WTC11 (cell line): ENCODE results near the gene ELAPOR1. TPM values are rescaled to one million over a fixed set of nuclear protein-coding genes. Genes with fewer than 3 reads are reported as not detected.

Experiments
- ATAC-seq: fragments of 200-7000 bp; cut with Tn5 transposase; 2 replicates; pipeline ENCODE4 v1.10.0; 2021; ENCODE audit warnings: mild to moderate bottlenecking, moderate library complexity
- CTCF ChIA-PET: fragments of 300-600 bp; sonication (Branson Sonifier 250); formaldehyde crosslinking; loops from one replicate; lab custom pipeline; 2021; ENCODE audit warnings: antibody characterized with exemption; lab: Charles Lee
- POLR2A ChIA-PET: fragments of 350-600 bp; sonication (Branson Sonifier 250); formaldehyde crosslinking; loops from one replicate; lab custom pipeline; 2021; ENCODE audit warnings: antibody characterized with exemption; lab: Charles Lee
- DNase-seq: peaks from one replicate; pipeline ENCODE4 v3.0.0; 2021; ENCODE audit warnings: low spot score
- H3K27ac Mint-ChIP-seq: 2 replicates; pipeline ENCODE4 v1.8.0; 2021; ENCODE audit warnings: mixed read lengths
- H3K27me3 Mint-ChIP-seq: 2 replicates; pipeline ENCODE4 v1.8.0; 2021; ENCODE audit warnings: low read depth, mild to moderate bottlenecking, moderate library complexity, mixed read lengths
- H3K36me3 Mint-ChIP-seq: 2 replicates; pipeline ENCODE4 v1.8.0; 2021; ENCODE audit warnings: mixed read lengths
- H3K4me1 Mint-ChIP-seq: 2 replicates; pipeline ENCODE4 v1.8.0; 2022; ENCODE audit warnings: mixed read lengths
- H3K4me3 Mint-ChIP-seq: 2 replicates; pipeline ENCODE4 v1.8.0; 2021; ENCODE audit warnings: mild to moderate bottlenecking, moderate library complexity, mixed read lengths
- H3K9me3 Mint-ChIP-seq: 2 replicates; pipeline ENCODE4 v1.8.0; 2021; ENCODE audit warnings: mixed read lengths
- CREB1 ChIP-seq: sonication (generic); formaldehyde crosslinking; IDR thresholded peaks from 2 replicates; pipeline ENCODE4 v1.8.0; 2023; ENCODE audit warnings: mild to moderate bottlenecking, missing genetic modification reagents
- CREM ChIP-seq: sonication (generic); formaldehyde crosslinking; IDR thresholded peaks from 2 replicates; pipeline ENCODE4 v1.8.1; 2022; ENCODE audit warnings: mild to moderate bottlenecking, missing genetic modification reagents, moderate library complexity
- ELF4 ChIP-seq: sonication (generic); formaldehyde crosslinking; IDR thresholded peaks from 2 replicates; pipeline ENCODE4 v1.8.1; 2022; ENCODE audit warnings: low read depth, mild to moderate bottlenecking, moderate library complexity, missing genetic modification reagents
- GABPB1 ChIP-seq: sonication (generic); formaldehyde crosslinking; IDR thresholded peaks from 2 replicates; pipeline ENCODE4 v1.8.1; 2023; ENCODE audit warnings: mild to moderate bottlenecking, missing genetic modification reagents
- IRF2 ChIP-seq: sonication (generic); formaldehyde crosslinking; IDR thresholded peaks from 2 replicates; pipeline ENCODE4 v1.8.0; 2022; ENCODE audit warnings: low read depth, missing genetic modification reagents, borderline replicate concordance
- MXD4 ChIP-seq: fragments of 250-450 bp; sonication (Bioruptor Pico); IDR thresholded peaks from 2 replicates; pipeline ENCODE4 v1.8.0; 2021; ENCODE audit warnings: mild to moderate bottlenecking, moderate library complexity, borderline replicate concordance
- NFATC4 ChIP-seq: fragments of 250-450 bp; sonication (Bioruptor Pico); IDR thresholded peaks from 2 replicates; pipeline ENCODE4 v1.9.0; 2021; ENCODE audit warnings: mild to moderate bottlenecking
- NFYB ChIP-seq: sonication (generic); formaldehyde crosslinking; conservative IDR thresholded peaks from 2 replicates; pipeline ENCODE4 v1.8.0; 2022; ENCODE audit warnings: low read depth, missing genetic modification reagents
- OVOL2 ChIP-seq: fragments of 250-450 bp; sonication (Bioruptor Pico); IDR thresholded peaks from 2 replicates; pipeline ENCODE4 v1.9.0; 2021; ENCODE audit warnings: mild to moderate bottlenecking, borderline replicate concordance
- RORB ChIP-seq: fragments of 250-450 bp; sonication (Bioruptor Pico); IDR thresholded peaks from 2 replicates; pipeline ENCODE4 v1.9.0; 2021; ENCODE audit warnings: mild to moderate bottlenecking
- SP1 ChIP-seq: sonication (generic); formaldehyde crosslinking; conservative IDR thresholded peaks from 2 replicates; pipeline ENCODE4 v1.8.1; 2022; ENCODE audit warnings: missing genetic modification reagents
- total RNA-seq: library from RNA; stranded (reverse); gene quantifications from 3 replicates; pipeline ENCODE4 v1.2.3, GENCODE V29; 2021
- TF ChIP-seq, protein P1 (sequence below): sonication (generic); formaldehyde crosslinking; IDR thresholded peaks from 2 replicates; pipeline ENCODE4 v1.8.1; 2022; ENCODE audit warnings: mild to moderate bottlenecking, moderate library complexity, missing genetic modification reagents
- TF ChIP-seq, protein P2 (sequence below): sonication (generic); formaldehyde crosslinking; IDR thresholded peaks from 2 replicates; pipeline ENCODE4 v1.8.1; 2022; ENCODE audit warnings: missing genetic modification reagents, borderline replicate concordance
- TF ChIP-seq, protein P3 (sequence below): fragments of 250-450 bp; sonication (Bioruptor Pico); IDR thresholded peaks from 2 replicates; pipeline ENCODE4 v1.8.0; 2021; ENCODE audit warnings: mild to moderate bottlenecking
- TF ChIP-seq, protein P4 (sequence below): sonication (generic); formaldehyde crosslinking; IDR thresholded peaks from 2 replicates; pipeline ENCODE4 v1.8.1; 2023; ENCODE audit warnings: mild to moderate bottlenecking, missing genetic modification reagents
- TF ChIP-seq, protein P5 (sequence below): sonication (generic); formaldehyde crosslinking; IDR thresholded peaks from 2 replicates; pipeline ENCODE4 v1.8.0; 2022; ENCODE audit warnings: mild to moderate bottlenecking, missing genetic modification reagents
- TF ChIP-seq, protein P6 (sequence below): sonication (generic); formaldehyde crosslinking; IDR thresholded peaks from 2 replicates; pipeline ENCODE4 v1.8.0; 2022; ENCODE audit warnings: mild to moderate bottlenecking, missing genetic modification reagents

Gene ELAPOR1
- total RNA-seq, 1 experiment from 2014 or later, result 1.1 TPM

DNA sequence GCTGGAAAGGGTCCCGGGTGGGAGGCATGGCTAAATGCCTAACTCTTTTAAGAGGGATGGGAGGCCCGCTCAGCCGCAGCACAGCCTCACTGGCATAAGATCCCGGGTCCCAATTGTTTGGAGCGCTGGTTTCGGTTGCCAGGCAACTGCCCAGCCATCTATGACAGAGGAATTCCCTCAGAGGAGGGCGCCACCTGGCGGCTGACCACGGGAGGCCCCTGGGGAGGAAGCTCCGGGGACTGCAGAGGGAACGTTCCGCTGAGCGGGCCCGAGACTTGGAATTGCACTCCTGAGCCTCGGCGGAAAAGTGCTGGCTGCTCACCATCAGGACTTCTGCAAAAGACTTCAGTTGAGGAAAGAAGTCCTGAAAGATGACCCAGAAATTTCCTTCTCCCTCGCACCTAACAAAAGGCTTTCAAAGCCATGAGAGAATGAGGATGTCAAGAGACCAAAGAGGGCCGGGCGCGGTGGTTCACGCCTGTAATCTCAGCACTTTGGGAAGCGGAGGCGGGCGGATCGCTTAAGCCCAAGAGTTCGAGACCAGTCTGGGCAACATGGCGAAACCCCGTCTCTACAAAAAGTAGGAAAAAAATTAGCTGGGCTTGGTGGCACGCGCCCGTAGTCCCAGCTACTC lies 1.1 kb upstream of the ELAPOR1 start (continued):
- TF ChIP-seq NFYB, result no peak
- TF ChIP-seq SP1 (CRISPR knock-in tag), result no peak
- TF ChIP-seq, protein P1, sequence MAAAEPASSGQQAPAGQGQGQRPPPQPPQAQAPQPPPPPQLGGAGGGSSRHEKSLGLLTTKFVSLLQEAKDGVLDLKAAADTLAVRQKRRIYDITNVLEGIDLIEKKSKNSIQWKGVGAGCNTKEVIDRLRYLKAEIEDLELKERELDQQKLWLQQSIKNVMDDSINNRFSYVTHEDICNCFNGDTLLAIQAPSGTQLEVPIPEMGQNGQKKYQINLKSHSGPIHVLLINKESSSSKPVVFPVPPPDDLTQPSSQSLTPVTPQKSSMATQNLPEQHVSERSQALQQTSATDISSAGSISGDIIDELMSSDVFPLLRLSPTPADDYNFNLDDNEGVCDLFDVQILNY, result 0 out of 2 replicates have a peak, but pooled peaks have one; percentile 65
- TF ChIP-seq GABPB1 (CRISPR knock-in tag), result no peak; the same call in 1 of the 2 replicates
- TF ChIP-seq, protein P2, sequence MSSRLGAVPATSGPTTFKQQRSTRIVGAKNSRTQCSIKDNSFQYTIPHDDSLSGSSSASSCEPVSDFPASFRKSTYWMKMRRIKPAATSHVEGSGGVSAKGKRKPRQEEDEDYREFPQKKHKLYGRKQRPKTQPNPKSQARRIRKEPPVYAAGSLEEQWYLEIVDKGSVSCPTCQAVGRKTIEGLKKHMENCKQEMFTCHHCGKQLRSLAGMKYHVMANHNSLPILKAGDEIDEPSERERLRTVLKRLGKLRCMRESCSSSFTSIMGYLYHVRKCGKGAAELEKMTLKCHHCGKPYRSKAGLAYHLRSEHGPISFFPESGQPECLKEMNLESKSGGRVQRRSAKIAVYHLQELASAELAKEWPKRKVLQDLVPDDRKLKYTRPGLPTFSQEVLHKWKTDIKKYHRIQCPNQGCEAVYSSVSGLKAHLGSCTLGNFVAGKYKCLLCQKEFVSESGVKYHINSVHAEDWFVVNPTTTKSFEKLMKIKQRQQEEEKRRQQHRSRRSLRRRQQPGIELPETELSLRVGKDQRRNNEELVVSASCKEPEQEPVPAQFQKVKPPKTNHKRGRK, result no peak
- TF ChIP-seq, protein P3, sequence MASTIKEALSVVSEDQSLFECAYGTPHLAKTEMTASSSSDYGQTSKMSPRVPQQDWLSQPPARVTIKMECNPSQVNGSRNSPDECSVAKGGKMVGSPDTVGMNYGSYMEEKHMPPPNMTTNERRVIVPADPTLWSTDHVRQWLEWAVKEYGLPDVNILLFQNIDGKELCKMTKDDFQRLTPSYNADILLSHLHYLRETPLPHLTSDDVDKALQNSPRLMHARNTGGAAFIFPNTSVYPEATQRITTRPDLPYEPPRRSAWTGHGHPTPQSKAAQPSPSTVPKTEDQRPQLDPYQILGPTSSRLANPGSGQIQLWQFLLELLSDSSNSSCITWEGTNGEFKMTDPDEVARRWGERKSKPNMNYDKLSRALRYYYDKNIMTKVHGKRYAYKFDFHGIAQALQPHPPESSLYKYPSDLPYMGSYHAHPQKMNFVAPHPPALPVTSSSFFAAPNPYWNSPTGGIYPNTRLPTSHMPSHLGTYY (CRISPR knock-in tag), result no peak
- no peak for TF ChIP-seq IRF2 (CRISPR knock-in tag)
- TF ChIP-seq, protein P4, sequence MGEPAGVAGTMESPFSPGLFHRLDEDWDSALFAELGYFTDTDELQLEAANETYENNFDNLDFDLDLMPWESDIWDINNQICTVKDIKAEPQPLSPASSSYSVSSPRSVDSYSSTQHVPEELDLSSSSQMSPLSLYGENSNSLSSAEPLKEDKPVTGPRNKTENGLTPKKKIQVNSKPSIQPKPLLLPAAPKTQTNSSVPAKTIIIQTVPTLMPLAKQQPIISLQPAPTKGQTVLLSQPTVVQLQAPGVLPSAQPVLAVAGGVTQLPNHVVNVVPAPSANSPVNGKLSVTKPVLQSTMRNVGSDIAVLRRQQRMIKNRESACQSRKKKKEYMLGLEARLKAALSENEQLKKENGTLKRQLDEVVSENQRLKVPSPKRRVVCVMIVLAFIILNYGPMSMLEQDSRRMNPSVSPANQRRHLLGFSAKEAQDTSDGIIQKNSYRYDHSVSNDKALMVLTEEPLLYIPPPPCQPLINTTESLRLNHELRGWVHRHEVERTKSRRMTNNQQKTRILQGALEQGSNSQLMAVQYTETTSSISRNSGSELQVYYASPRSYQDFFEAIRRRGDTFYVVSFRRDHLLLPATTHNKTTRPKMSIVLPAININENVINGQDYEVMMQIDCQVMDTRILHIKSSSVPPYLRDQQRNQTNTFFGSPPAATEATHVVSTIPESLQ (CRISPR knock-in tag), result no peak
- TF ChIP-seq ELF4, result no peak
- no peak for TF ChIP-seq NFATC4 (CRISPR knock-in tag)
- TF ChIP-seq CREB1 (CRISPR knock-in tag), result no peak

DNA sequence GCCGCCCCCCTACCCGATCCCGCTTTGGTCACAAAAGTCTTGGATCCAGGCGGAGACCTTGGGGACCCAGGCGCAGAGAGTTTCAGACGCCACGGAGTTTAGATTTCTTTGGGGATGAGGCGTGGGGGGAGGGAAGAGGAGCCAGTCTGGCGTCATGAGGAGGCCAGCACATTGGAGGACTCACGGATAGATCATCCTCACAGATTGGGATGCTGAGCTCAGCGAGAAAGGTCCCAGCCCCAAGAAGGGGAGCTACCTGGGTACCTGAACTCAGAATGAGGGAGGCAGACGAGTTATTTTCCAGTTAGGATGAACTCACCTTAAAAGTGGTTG lies 393 bp downstream of the ELAPOR1 start:
- TF ChIP-seq RORB (CRISPR knock-in tag) (no peak), CREM (CRISPR knock-in tag) (no peak)
- TF ChIP-seq, protein P5, sequence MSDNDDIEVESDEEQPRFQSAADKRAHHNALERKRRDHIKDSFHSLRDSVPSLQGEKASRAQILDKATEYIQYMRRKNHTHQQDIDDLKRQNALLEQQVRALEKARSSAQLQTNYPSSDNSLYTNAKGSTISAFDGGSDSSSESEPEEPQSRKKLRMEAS (CRISPR knock-in tag), result 0 out of 2 replicates have a peak, but pooled peaks have one; percentile 33
- TF ChIP-seq, all 79 proteins: peak for 1
- no peaks in the 10 kb centered on the region for H3K36me3 Mint-ChIP-seq
- peaks cover 81% of the 10 kb centered on the region for H3K27me3 Mint-ChIP-seq
- H3K27ac Mint-ChIP-seq, result no peak overlapping the region
- CTCF ChIA-PET, result interaction anchor here (0.6 to 1.8 kb wide), 12 partner anchors 14 to 432 kb away, joined by 3 to 10 read pairs (median 4); no protein-coding TSS in a partner anchor
- ATAC-seq, result peak; percentile 8
- peaks cover 2% of the 10 kb centered on the region; the same call in 1 of the 2 replicates for H3K9me3 Mint-ChIP-seq
- H3K4me1 Mint-ChIP-seq, result peaks cover 10% of the 10 kb centered on the region
- no peak for DNase-seq
- H3K4me3 Mint-ChIP-seq, result peak overlapping the region; percentile 79
- POLR2A ChIA-PET, result interaction anchor here (0.8 to 1.0 kb wide), 2 partner anchors 14 to 72 kb away, joined by 3 to 7 read pairs; partner anchors contain the start of gene WDR47

DNA sequence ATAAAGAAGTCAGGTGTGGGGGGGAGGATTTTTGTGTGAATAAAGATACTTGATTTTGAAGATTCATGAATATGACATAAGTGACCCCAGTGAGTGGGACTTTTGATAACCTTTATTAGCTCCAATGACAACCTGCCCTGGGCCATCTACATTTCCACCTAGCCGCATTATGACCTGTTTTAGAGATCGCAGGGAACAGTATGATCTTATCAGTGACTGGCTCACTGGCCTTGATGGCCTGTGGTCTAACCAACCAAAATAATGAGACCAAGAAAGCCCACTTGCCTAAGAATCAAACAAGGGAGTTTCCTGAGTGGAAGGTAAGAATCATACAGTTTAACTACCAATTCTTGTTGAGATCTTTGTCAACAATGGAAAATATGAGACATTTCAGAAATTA lies 1.8 kb downstream of the ELAPOR1 start:
- H3K27me3 Mint-ChIP-seq, result peaks cover 68% of the 10 kb centered on the region
- no peak overlapping the region for H3K4me3 Mint-ChIP-seq
- DNase-seq, result no peak
- ChIA-PET POLR2A (no interaction called here), CTCF (interaction anchor here (1.8 kb wide), 1 partner anchor 16 kb away, joined by 10 read pairs; no protein-coding TSS in a partner anchor)
- H3K27ac Mint-ChIP-seq, result no peak overlapping the region
- no peaks in the 10 kb centered on the region for H3K36me3 Mint-ChIP-seq
- peaks cover 5% of the 10 kb centered on the region; the same call in 1 of the 2 replicates for H3K9me3 Mint-ChIP-seq
- TF ChIP-seq MXD4 (CRISPR knock-in tag), result no peak
- TF ChIP-seq, protein P6, sequence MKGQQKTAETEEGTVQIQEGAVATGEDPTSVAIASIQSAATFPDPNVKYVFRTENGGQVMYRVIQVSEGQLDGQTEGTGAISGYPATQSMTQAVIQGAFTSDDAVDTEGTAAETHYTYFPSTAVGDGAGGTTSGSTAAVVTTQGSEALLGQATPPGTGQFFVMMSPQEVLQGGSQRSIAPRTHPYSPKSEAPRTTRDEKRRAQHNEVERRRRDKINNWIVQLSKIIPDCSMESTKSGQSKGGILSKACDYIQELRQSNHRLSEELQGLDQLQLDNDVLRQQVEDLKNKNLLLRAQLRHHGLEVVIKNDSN (CRISPR knock-in tag), result no peak
- TF ChIP-seq OVOL2, result no peak
- TF ChIP-seq, all 79 proteins: peak for 0
- no peak for ATAC-seq
- H3K4me1 Mint-ChIP-seq, result peaks cover 10% of the 10 kb centered on the region
